OCI-LY1 (cell line): Measurements from ENCODE around the gene ZNF512.
"Not testable (repeated sequence)": the region's sequence is repeated elsewhere in the genome, so short reads cannot be mapped to it uniquely, and the experiment has no call there.

Experiments
- EZH2 ChIP-seq: fragments of 200-600 bp; sonication (generic), shearing (Covaris generic); IDR thresholded peaks from 2 replicates; pipeline ENCODE4 v1.8.0; 2017; ENCODE audit warnings: borderline replicate concordance, mixed run types, mild to moderate bottlenecking, antibody characterized with exemption, low read length, moderate library complexity, mixed read lengths
- TF ChIP-seq, protein P1 (sequence below): fragments of 200-600 bp; sonication (generic), shearing (Covaris generic); IDR thresholded peaks from 2 replicates; pipeline ENCODE4 v1.5.1; 2017; ENCODE audit warnings: mild to moderate bottlenecking, antibody characterized with exemption, low read length, moderate library complexity, mixed read lengths

DNA sequence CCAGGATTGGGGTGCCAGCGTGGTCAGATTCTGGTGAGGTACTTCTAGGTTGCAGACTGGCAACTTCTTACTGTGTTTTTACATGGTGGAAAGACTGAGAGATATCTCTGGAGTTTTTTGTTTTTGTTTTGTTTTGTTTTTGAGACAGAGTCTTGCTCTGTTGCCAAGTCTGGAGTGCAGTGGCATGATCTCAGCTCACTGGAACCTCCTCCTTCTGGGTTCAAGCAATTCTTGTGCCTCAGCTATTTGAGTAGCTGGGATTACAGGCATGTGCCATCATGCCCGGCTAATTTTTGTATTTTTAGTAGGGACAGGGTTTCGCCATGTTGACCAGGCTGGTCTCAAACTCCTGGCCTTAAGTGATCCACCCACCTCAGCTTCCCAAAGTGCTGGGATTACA, 28.4 kb upstream of the ZNF512 start:
- TF ChIP-seq, protein P1, sequence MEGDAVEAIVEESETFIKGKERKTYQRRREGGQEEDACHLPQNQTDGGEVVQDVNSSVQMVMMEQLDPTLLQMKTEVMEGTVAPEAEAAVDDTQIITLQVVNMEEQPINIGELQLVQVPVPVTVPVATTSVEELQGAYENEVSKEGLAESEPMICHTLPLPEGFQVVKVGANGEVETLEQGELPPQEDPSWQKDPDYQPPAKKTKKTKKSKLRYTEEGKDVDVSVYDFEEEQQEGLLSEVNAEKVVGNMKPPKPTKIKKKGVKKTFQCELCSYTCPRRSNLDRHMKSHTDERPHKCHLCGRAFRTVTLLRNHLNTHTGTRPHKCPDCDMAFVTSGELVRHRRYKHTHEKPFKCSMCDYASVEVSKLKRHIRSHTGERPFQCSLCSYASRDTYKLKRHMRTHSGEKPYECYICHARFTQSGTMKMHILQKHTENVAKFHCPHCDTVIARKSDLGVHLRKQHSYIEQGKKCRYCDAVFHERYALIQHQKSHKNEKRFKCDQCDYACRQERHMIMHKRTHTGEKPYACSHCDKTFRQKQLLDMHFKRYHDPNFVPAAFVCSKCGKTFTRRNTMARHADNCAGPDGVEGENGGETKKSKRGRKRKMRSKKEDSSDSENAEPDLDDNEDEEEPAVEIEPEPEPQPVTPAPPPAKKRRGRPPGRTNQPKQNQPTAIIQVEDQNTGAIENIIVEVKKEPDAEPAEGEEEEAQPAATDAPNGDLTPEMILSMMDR, result not testable (repeated sequence)
- TF ChIP-seq EZH2, result not testable (repeated sequence)
